HEK293 (cell line): ENCODE data around the gene ETS2.

ENCODE experiments used
- CTCF ChIA-PET: fragments of 350-600 bp; formaldehyde crosslinking; extraction: SDS; loops from one replicate; lab custom pipeline; 2021; ENCODE audit warnings: antibody characterized with exemption; lab: Yijun Ruan, JAX
- POLR2A ChIA-PET: fragments of 300-600 bp; formaldehyde crosslinking; extraction: SDS; loops from one replicate; lab custom pipeline; 2020; ENCODE audit warnings: antibody characterized with exemption, inconsistent platforms; lab: Yijun Ruan, JAX
- H3K27ac ChIP-seq: fragments of 200-500 bp; sonication (Bioruptor generic); 2 replicates; pipeline ENCODE4 v1.5.1; 2014; ENCODE audit warnings: low read depth, low read length, control low read depth, inconsistent platforms; ENCODE audit errors: extremely low read depth
- H3K36me3 ChIP-seq, 2 experiments: fragments of 200-500 bp in 1 of 2; sonication (Bioruptor generic) in 1 of 2; 1 replicate in 1 of 2; 2 replicates in 1 of 2; pipeline ENCODE4 v1.5.1; 2014 to 2017; ENCODE audit warnings: inconsistent platforms in 2 of 2, low read length in 2 of 2; ENCODE audit not compliant: control insufficient read depth in 2 of 2, insufficient read depth in 1 of 2
- H3K4me1 ChIP-seq: fragments of 200-500 bp; sonication (Bioruptor generic); 2 replicates; pipeline ENCODE4 v1.5.1; 2014; ENCODE audit warnings: mild to moderate bottlenecking, low read length, inconsistent platforms; ENCODE audit not compliant: control insufficient read depth, insufficient read depth
- H3K4me3 ChIP-seq: 2 replicates; pipeline ENCODE4 v1.5.1; 2011; ENCODE audit warnings: low read depth, mild to moderate bottlenecking, control low read depth, low read length, moderate library complexity
- H3K9me3 ChIP-seq: fragments of 200-500 bp; sonication (Bioruptor generic); 2 replicates; pipeline ENCODE4 v1.5.1; 2014; ENCODE audit warnings: low read depth, low read length, inconsistent platforms; ENCODE audit not compliant: control insufficient read depth, insufficient read depth
- EGR2 ChIP-seq: fragments of 450-650 bp; formaldehyde crosslinking; IDR thresholded peaks from 2 replicates; pipeline ENCODE4 v1.5.1; 2016; ENCODE audit warnings: low read depth, missing biosample characterization, missing genetic modification characterization
- KLF16 ChIP-seq: fragments of 450-650 bp; formaldehyde crosslinking; IDR thresholded peaks from 2 replicates; pipeline ENCODE4 v1.5.1; 2017; ENCODE audit warnings: missing biosample characterization, missing genetic modification characterization
- KLF8 ChIP-seq: fragments of 450-650 bp; formaldehyde crosslinking; IDR thresholded peaks from 2 replicates; pipeline ENCODE4 v1.5.1; 2016; ENCODE audit warnings: missing biosample characterization, missing genetic modification characterization
- KLF9 ChIP-seq: fragments of 450-650 bp; formaldehyde crosslinking; IDR thresholded peaks from 2 replicates; pipeline ENCODE4 v1.5.1; 2016; ENCODE audit warnings: missing biosample characterization, missing genetic modification characterization, low read depth
- MZF1 ChIP-seq: fragments of 450-650 bp; formaldehyde crosslinking; IDR thresholded peaks from 2 replicates; pipeline ENCODE4 v1.5.1; 2017; ENCODE audit warnings: missing biosample characterization, missing genetic modification characterization, borderline replicate concordance
- PRDM1 ChIP-seq: fragments of 450-650 bp; formaldehyde crosslinking; IDR thresholded peaks from 2 replicates; pipeline ENCODE4; 2016; ENCODE audit warnings: missing biosample characterization, missing genetic modification characterization
- SP2 ChIP-seq: fragments of 450-650 bp; formaldehyde crosslinking; IDR thresholded peaks from 2 replicates; pipeline ENCODE4 v1.5.1; 2016; ENCODE audit warnings: missing biosample characterization, missing genetic modification characterization
- TCF7L2 ChIP-seq: IDR thresholded peaks from 2 replicates; pipeline ENCODE4 v1.6.1; 2011; ENCODE audit warnings: low read depth, mild to moderate bottlenecking, inconsistent platforms, low read length, moderate library complexity, borderline replicate concordance
- ZBTB11 ChIP-seq: fragments of 450-650 bp; formaldehyde crosslinking; conservative IDR thresholded peaks from 2 replicates; pipeline ENCODE4 v1.5.1; 2016; ENCODE audit warnings: low read depth, missing biosample characterization, missing genetic modification characterization
- ZBTB48 ChIP-seq: fragments of 450-650 bp; formaldehyde crosslinking; IDR thresholded peaks from 2 replicates; pipeline ENCODE4 v1.5.1; 2016; ENCODE audit warnings: missing biosample characterization, missing genetic modification characterization
- ZEB2 ChIP-seq: fragments of 450-650 bp; formaldehyde crosslinking; IDR thresholded peaks from 2 replicates; pipeline ENCODE4 v1.5.1; 2016; ENCODE audit warnings: missing biosample characterization, missing genetic modification characterization
- ZNF19 ChIP-seq: fragments of 450-650 bp; formaldehyde crosslinking; IDR thresholded peaks from 2 replicates; pipeline ENCODE4; 2016; ENCODE audit warnings: missing biosample characterization, missing genetic modification characterization, low read depth
- ZNF202 ChIP-seq: fragments of 450-650 bp; formaldehyde crosslinking; IDR thresholded peaks from 2 replicates; pipeline ENCODE4 v1.5.1; 2016; ENCODE audit warnings: missing biosample characterization, missing genetic modification characterization, borderline replicate concordance
- ZNF223 ChIP-seq: fragments of 450-650 bp; formaldehyde crosslinking; IDR thresholded peaks from 2 replicates; pipeline ENCODE4 v1.5.1; 2016; ENCODE audit warnings: missing biosample characterization, missing genetic modification characterization
- ZNF433 ChIP-seq: fragments of 450-650 bp; formaldehyde crosslinking; IDR thresholded peaks from 2 replicates; pipeline ENCODE4 v1.5.1; 2016; ENCODE audit warnings: missing biosample characterization, missing genetic modification characterization, low read depth
- ZNF488 ChIP-seq: fragments of 450-650 bp; formaldehyde crosslinking; IDR thresholded peaks from 2 replicates; pipeline ENCODE4 v1.5.1; 2016; ENCODE audit warnings: missing biosample characterization, missing genetic modification characterization
- ZNF529 ChIP-seq: fragments of 450-650 bp; formaldehyde crosslinking; IDR thresholded peaks from 2 replicates; pipeline ENCODE4 v1.5.1; 2017; ENCODE audit warnings: missing genetic modification characterization, missing biosample characterization; ENCODE audit not compliant: insufficient replicate concordance
- ZNF530 ChIP-seq: fragments of 450-650 bp; formaldehyde crosslinking; IDR thresholded peaks from 2 replicates; pipeline ENCODE4 v1.5.1; 2016; ENCODE audit warnings: low read depth, missing biosample characterization, missing genetic modification characterization
- ZNF76 ChIP-seq: fragments of 450-650 bp; formaldehyde crosslinking; IDR thresholded peaks from 2 replicates; pipeline ENCODE4; 2016; ENCODE audit warnings: low read depth, missing biosample characterization, missing genetic modification characterization, borderline replicate concordance
- ZSCAN16 ChIP-seq: fragments of 450-650 bp; formaldehyde crosslinking; IDR thresholded peaks from 2 replicates; pipeline ENCODE4 v1.5.1; 2016; ENCODE audit warnings: missing biosample characterization, missing genetic modification characterization
- ZSCAN5A ChIP-seq: fragments of 450-650 bp; formaldehyde crosslinking; IDR thresholded peaks from 2 replicates; pipeline ENCODE4 v1.5.1; 2016; ENCODE audit warnings: missing biosample characterization, missing genetic modification characterization

Gene ETS2

GRCh38 chr21:38760017-38760761 lies 45.5 kb upstream of the ETS2 start:
- no peak overlapping the region for H3K27ac ChIP-seq

GRCh38 chr21:38760762-38761155 lies 45.0 kb upstream of the ETS2 start:
- H3K36me3 ChIP-seq: no peaks in the 10 kb centered on the region
- ChIA-PET POLR2A (no interaction called here), CTCF (interaction anchor here (0.7 to 1.1 kb wide), 3 partner anchors 46 to 1133 kb away, joined by 3 to 4 read pairs (median 3); no protein-coding TSS in a partner anchor)
- TF ChIP-seq PRDM1 (tag by site-specific recombination) (peak; percentile 56), ZNF223 (no peak)
- no peaks in the 10 kb centered on the region for H3K9me3 ChIP-seq
- H3K4me1 ChIP-seq: no peaks in the 10 kb centered on the region
- no peak overlapping the region for H3K4me3 ChIP-seq
- no peak overlapping the region for H3K27ac ChIP-seq

More at GRCh38 chr21:38760017-38760761, 45.5 kb upstream of the ETS2 start:
- ChIA-PET POLR2A (no interaction called here), CTCF (interaction anchor here (0.7 to 1.1 kb wide), 3 partner anchors 45 to 1133 kb away, joined by 3 to 4 read pairs (median 3); no protein-coding TSS in a partner anchor)
- TF ChIP-seq ZNF19 (tag by site-specific recombination) (no peak), ZBTB11 (no peak), ZBTB48 (tag by site-specific recombination) (no peak), ZNF202 (no peak), ZNF433 (tag by site-specific recombination) (no peak), KLF9 (tag by site-specific recombination) (no peak), TCF7L2 (no peak), ZNF530 (no peak), ZNF529 (tag by site-specific recombination) (no peak), KLF8 (tag by site-specific recombination) (no peak), ZNF76 (tag by site-specific recombination) (no peak), ZEB2 (tag by site-specific recombination) (no peak), ZSCAN16 (tag by site-specific recombination) (no peak), KLF16 (no peak), SP2 (no peak), ZSCAN5A (tag by site-specific recombination) (no peak), ZNF488 (tag by site-specific recombination) (no peak), EGR2 (no peak), MZF1 (tag by site-specific recombination) (no peak)
- Histone ChIP-seq H3K4me1 (no peaks in the 10 kb centered on the region), H3K36me3 (no peaks in the 10 kb centered on the region), H3K4me3 (no peak overlapping the region), H3K9me3 (no peaks in the 10 kb centered on the region)
